ENCODE measurements around the gene PARP11.

PARP11 gene

GRCh38 chr12:3838076-3838475, 35.1 kb downstream of the PARP11 start:
- Histone ChIP-seq H3F3A (ENCODE audit: low read depth) (no peaks in the 10 kb centered on the region), H3K4me3 (ENCODE audit: low read length, poor library complexity, severe bottlenecking) (no peak overlapping the region), H3K4me2 (ENCODE audit: low read depth, low read length, poor library complexity, severe bottlenecking) (no peak overlapping the region), H3K9ac (ENCODE audit: low read depth, low read length, poor library complexity, severe bottlenecking) (no peak overlapping the region), H3K9me2 (replicated peaks; ENCODE audit: low read depth, low read length) (no peaks in the 10 kb centered on the region), H3K27me3 (ENCODE audit: insufficient read depth, low read length, poor library complexity, severe bottlenecking) (no peaks in the 10 kb centered on the region), H2AFZ (ENCODE audit: low read length) (no peak overlapping the region), H3K36me3 (ENCODE audit: insufficient read depth, low read length) (no peaks in the 10 kb centered on the region), H3K79me2 (ENCODE audit: insufficient read depth, low read length) (0 out of 2 replicates have a peak, but pooled peaks cover 13% of the 10 kb centered on the region), H3K4me1 (ENCODE audit: insufficient read depth, low read length, poor library complexity, severe bottlenecking) (no peaks in the 10 kb centered on the region), H3K9me3 (ENCODE audit: insufficient read depth, low read depth, low read length) (no peaks in the 10 kb centered on the region), H4K20me1 (ENCODE audit: insufficient read depth, low read length, poor library complexity, severe bottlenecking) (no peaks in the 10 kb centered on the region)
- TF ChIP-seq, protein P1, sequence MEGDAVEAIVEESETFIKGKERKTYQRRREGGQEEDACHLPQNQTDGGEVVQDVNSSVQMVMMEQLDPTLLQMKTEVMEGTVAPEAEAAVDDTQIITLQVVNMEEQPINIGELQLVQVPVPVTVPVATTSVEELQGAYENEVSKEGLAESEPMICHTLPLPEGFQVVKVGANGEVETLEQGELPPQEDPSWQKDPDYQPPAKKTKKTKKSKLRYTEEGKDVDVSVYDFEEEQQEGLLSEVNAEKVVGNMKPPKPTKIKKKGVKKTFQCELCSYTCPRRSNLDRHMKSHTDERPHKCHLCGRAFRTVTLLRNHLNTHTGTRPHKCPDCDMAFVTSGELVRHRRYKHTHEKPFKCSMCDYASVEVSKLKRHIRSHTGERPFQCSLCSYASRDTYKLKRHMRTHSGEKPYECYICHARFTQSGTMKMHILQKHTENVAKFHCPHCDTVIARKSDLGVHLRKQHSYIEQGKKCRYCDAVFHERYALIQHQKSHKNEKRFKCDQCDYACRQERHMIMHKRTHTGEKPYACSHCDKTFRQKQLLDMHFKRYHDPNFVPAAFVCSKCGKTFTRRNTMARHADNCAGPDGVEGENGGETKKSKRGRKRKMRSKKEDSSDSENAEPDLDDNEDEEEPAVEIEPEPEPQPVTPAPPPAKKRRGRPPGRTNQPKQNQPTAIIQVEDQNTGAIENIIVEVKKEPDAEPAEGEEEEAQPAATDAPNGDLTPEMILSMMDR (conservative IDR thresholded peaks at IDR 0.05; ENCODE audit: low read length) = no peak
- TF ChIP-seq EZH2phosphoT487 (IDR thresholded peaks at IDR 0.05; ENCODE audit: borderline replicate concordance) = no peak

DNA sequence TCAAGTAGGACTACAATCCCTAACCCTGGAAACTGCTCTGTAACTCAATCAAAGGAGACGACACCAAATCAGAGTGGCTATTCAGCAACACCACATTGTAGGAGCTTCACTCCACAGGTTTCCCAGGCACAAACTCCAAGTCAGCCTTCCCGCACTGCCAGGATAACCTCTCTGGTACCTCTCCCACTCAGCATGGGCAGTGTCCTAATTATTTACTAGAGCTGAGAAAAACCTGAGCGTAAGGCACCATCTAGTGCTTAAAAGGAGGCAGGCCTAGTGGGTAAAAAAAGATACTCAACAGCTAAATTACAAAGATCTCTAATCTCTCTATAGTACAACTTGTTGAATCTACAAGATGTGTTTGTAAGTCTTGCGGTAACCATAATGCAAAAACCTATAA, 36.1 kb downstream of the PARP11 start:
- TF ChIP-seq, protein P1 (conservative IDR thresholded peaks at IDR 0.05; ENCODE audit: low read length) = 0 out of 2 replicates have a peak, but pooled peaks have one; percentile 24
- TF ChIP-seq EZH2phosphoT487 (IDR thresholded peaks at IDR 0.05; ENCODE audit: borderline replicate concordance) = no peak
- Histone ChIP-seq H3K36me3 (ENCODE audit: insufficient read depth, low read length) (no peaks in the 10 kb centered on the region), H3F3A (ENCODE audit: low read depth) (no peaks in the 10 kb centered on the region), H3K4me1 (ENCODE audit: insufficient read depth, low read length, poor library complexity, severe bottlenecking) (peaks cover 4% of the 10 kb centered on the region), H3K27me3 (ENCODE audit: insufficient read depth, low read length, poor library complexity, severe bottlenecking) (no peaks in the 10 kb centered on the region), H3K9ac (ENCODE audit: low read depth, low read length, poor library complexity, severe bottlenecking) (no peak overlapping the region), H3K4me3 (ENCODE audit: low read length, poor library complexity, severe bottlenecking) (no peak overlapping the region), H3K9me2 (replicated peaks; ENCODE audit: low read depth, low read length) (no peaks in the 10 kb centered on the region), H4K20me1 (ENCODE audit: insufficient read depth, low read length, poor library complexity, severe bottlenecking) (no peaks in the 10 kb centered on the region), H2AFZ (ENCODE audit: low read length) (no peak overlapping the region), H3K9me3 (ENCODE audit: insufficient read depth, low read depth, low read length) (no peaks in the 10 kb centered on the region), H3K4me2 (ENCODE audit: low read depth, low read length, poor library complexity, severe bottlenecking) (no peak overlapping the region), H3K79me2 (ENCODE audit: insufficient read depth, low read length) (0 out of 2 replicates have a peak, but pooled peaks cover 13% of the 10 kb centered on the region)

GRCh38 chr12:3836641-3837040, 36.6 kb downstream of the PARP11 start:
- no peak overlapping the region for H3K4me2 ChIP-seq (ENCODE audit: low read depth, low read length, poor library complexity, severe bottlenecking)
- no peaks in the 10 kb centered on the region for H3F3A ChIP-seq (ENCODE audit: low read depth)
- no peak for TF ChIP-seq EZH2phosphoT487 (IDR thresholded peaks at IDR 0.05; ENCODE audit: borderline replicate concordance)
- TF ChIP-seq, protein P1 (conservative IDR thresholded peaks at IDR 0.05; ENCODE audit: low read length) = no peak
- no peaks in the 10 kb centered on the region for H3K9me3 ChIP-seq (ENCODE audit: insufficient read depth, low read depth, low read length)
- no peaks in the 10 kb centered on the region for H3K36me3 ChIP-seq (ENCODE audit: insufficient read depth, low read length)
- H3K9ac ChIP-seq (ENCODE audit: low read depth, low read length, poor library complexity, severe bottlenecking) = no peak overlapping the region
- peaks cover 4% of the 10 kb centered on the region for H3K4me1 ChIP-seq (ENCODE audit: insufficient read depth, low read length, poor library complexity, severe bottlenecking)
- H3K79me2 ChIP-seq (ENCODE audit: insufficient read depth, low read length) = 0 out of 2 replicates have a peak, but pooled peaks cover 13% of the 10 kb centered on the region
- H3K9me2 ChIP-seq (replicated peaks; ENCODE audit: low read depth, low read length) = no peaks in the 10 kb centered on the region
- H3K27me3 ChIP-seq (ENCODE audit: insufficient read depth, low read length, poor library complexity, severe bottlenecking) = no peaks in the 10 kb centered on the region
- no peaks in the 10 kb centered on the region for H4K20me1 ChIP-seq (ENCODE audit: insufficient read depth, low read length, poor library complexity, severe bottlenecking)
- H2AFZ ChIP-seq (ENCODE audit: low read length) = no peak overlapping the region
- H3K4me3 ChIP-seq (ENCODE audit: low read length, poor library complexity, severe bottlenecking) = no peak overlapping the region
